Esophagus muscularis mucosa (tissue), 4 donors: ENCODE results near the gene PTPRN2. TPM values are rescaled to one million over a fixed set of nuclear protein-coding genes. Genes with fewer than 3 reads are reported as not detected.

Source experiments
- DNase-seq: peaks from one replicate; pipeline ENCODE4 v3.0.0-alpha.2; 2017; ENCODE audit errors: extremely low spot score
- H3K27ac ChIP-seq, 4 donors: fragments of 200-600 bp; sonication (generic); replicated peaks in 1 of 4; 1 replicate in 3 of 4; 2 replicates in 1 of 4; pipeline ENCODE4 v1.5.1; 2016 to 2019; ENCODE audit warnings: mild to moderate bottlenecking in 1 of 4
- H3K27me3 ChIP-seq, 4 donors: fragments of 200-600 bp; sonication (generic); one replicate each; pipeline versions ENCODE4 v1.5.1 to v1.6.0; 2016 to 2019
- H3K36me3 ChIP-seq, 4 donors: fragments of 200-600 bp; sonication (generic); one replicate each; pipeline ENCODE4 v1.5.1; 2016 to 2019
- H3K4me1 ChIP-seq, 4 donors: fragments of 200-600 bp; sonication (generic); one replicate each; pipeline ENCODE4 v1.5.1; 2016 to 2019
- H3K4me3 ChIP-seq, 4 donors: fragments of 200-600 bp; sonication (generic); 1 replicate in 2 of 4; 2 replicates in 2 of 4; pipeline ENCODE4 v1.5.1; 2016 to 2019; ENCODE audit warnings: mild to moderate bottlenecking in 4 of 4, moderate library complexity in 1 of 4
- H3K9me3 ChIP-seq, 4 donors: fragments of 200-600 bp; sonication (generic); 1 replicate in 3 of 4; 2 replicates in 1 of 4; pipeline ENCODE4 v1.5.1; 2016 to 2019
- CTCF ChIP-seq, 3 experiments: fragments of 200-600 bp in 2 of 3; fragments of 450-650 bp in 1 of 3; sonication (generic) in 2 of 3; IDR thresholded peaks; one replicate each; pipeline ENCODE4 v1.5.1; 2017 to 2019; ENCODE audit warnings: antibody characterized with exemption in 3 of 3, mild to moderate bottlenecking in 2 of 3, moderate library complexity in 1 of 3
- EP300 ChIP-seq: sonication (generic); formaldehyde crosslinking; IDR thresholded peaks from one replicate; pipeline ENCODE4 v1.6.1; 2017; ENCODE audit warnings: antibody characterized with exemption
- POLR2A ChIP-seq: fragments of 450-650 bp; IDR thresholded peaks from one replicate; pipeline ENCODE4 v1.6.1; 2017; ENCODE audit warnings: antibody characterized with exemption, moderate library complexity, mild to moderate bottlenecking, low read depth
- POLR2AphosphoS5 ChIP-seq, 2 donors: sonication (generic); formaldehyde crosslinking; IDR thresholded peaks; one replicate each; pipeline ENCODE4 v1.6.1; 2017; ENCODE audit warnings: antibody characterized with exemption in 2 of 2
- WGBS: methylation state at CpG from one replicate; pipeline ENCODE4 v1.1.5; 2018; 5-methylcytosine and 5-hydroxymethylcytosine counted together
- intact Hi-C: fragments of 100-400 bp; cut with DNase I; formaldehyde crosslinking; loops from one replicate; pipeline ENCODE4 v1.15.1; 2023
- total RNA-seq, 4 donors: library from RNA; depleted of rRNA; stranded (reverse); fragments of >200 nt; gene quantifications; one replicate each; pipeline versions ENCODE4 v1.1.0 to v1.2.1, GENCODE V29; 2016

PTPRN2 gene
- total RNA-seq, 4 donors from 2014 or later, result 2.1 to 3.1 (median 3.1) TPM

GRCh38 chr7:158453663-158454062 lies 134.0 kb downstream of the PTPRN2 start:
- WGBS, result 92% methylated on average over 6 of the region's 9 CpGs
- H3K27ac ChIP-seq, result no peak overlapping the region
- TF ChIP-seq POLR2AphosphoS5 (IDR thresholded peaks at IDR 0.05), result no peak
- no peak for TF ChIP-seq EP300
- no peak for TF ChIP-seq POLR2A
- TF ChIP-seq CTCF (IDR thresholded peaks at IDR 0.05), result no peak
- peaks cover 0 to 25% (median 0%) of the 10 kb centered on the region in 4 donors for H3K27me3 ChIP-seq
- no peak for DNase-seq
- H3K4me3 ChIP-seq, result no peak overlapping the region
- H3K4me1 ChIP-seq, result no peaks in the 10 kb centered on the region
- H3K36me3 ChIP-seq, result no peaks in the 10 kb centered on the region
- H3K9me3 ChIP-seq, result no peaks in the 10 kb centered on the region
- intact Hi-C loops, result no loop called here

GRCh38 chr7:158452331-158452730 lies 135.3 kb downstream of the PTPRN2 start:
- Histone ChIP-seq H3K9me3 (no peaks in the 10 kb centered on the region), H3K27ac (no peak overlapping the region), H3K27me3 (peaks cover 0 to 27% (median 0%) of the 10 kb centered on the region in 4 donors), H3K4me1 (no peaks in the 10 kb centered on the region), H3K4me3 (no peak overlapping the region), H3K36me3 (no peaks in the 10 kb centered on the region)
- no peak for DNase-seq
- no peak for TF ChIP-seq EP300
- no peak for TF ChIP-seq POLR2A
- TF ChIP-seq POLR2AphosphoS5 (IDR thresholded peaks at IDR 0.05), result no peak
- no peak for TF ChIP-seq CTCF (IDR thresholded peaks at IDR 0.05)
- WGBS, result 89% methylated on average over 11 of the region's 11 CpGs
- intact Hi-C loops, result no loop called here

GRCh38 chr7:158450476-158451124 lies 137.0 kb downstream of the PTPRN2 start:
- WGBS, result 79% methylated on average over 29 of the region's 29 CpGs
- no peak for TF ChIP-seq POLR2A
- no peak for TF ChIP-seq EP300
- TF ChIP-seq CTCF (IDR thresholded peaks at IDR 0.05), result no peak
- TF ChIP-seq POLR2AphosphoS5 (IDR thresholded peaks at IDR 0.05), result no peak

GRCh38 chr7:158449942-158450341 lies 137.7 kb downstream of the PTPRN2 start:
- TF ChIP-seq POLR2A (no peak), CTCF (IDR thresholded peaks at IDR 0.05) (no peak), POLR2AphosphoS5 (IDR thresholded peaks at IDR 0.05) (no peak), EP300 (no peak)
- 91% methylated on average over 12 of the region's 12 CpGs for WGBS

More at GRCh38 chr7:158450476-158451124, 137.0 kb downstream of the PTPRN2 start:
- Histone ChIP-seq H3K36me3 (no peaks in the 10 kb centered on the region), H3K9me3 (no peaks in the 10 kb centered on the region), H3K27ac (no peak overlapping the region), H3K4me3 (no peak overlapping the region), H3K27me3 (peaks cover 0 to 27% (median 0%) of the 10 kb centered on the region in 4 donors), H3K4me1 (no peaks in the 10 kb centered on the region)
- intact Hi-C loops, result no loop called here
- DNase-seq, result no peak

More at GRCh38 chr7:158449942-158450341, 137.7 kb downstream of the PTPRN2 start:
- H3K4me3 ChIP-seq, result no peak overlapping the region
- no peaks in the 10 kb centered on the region for H3K36me3 ChIP-seq
- H3K4me1 ChIP-seq, result no peaks in the 10 kb centered on the region
- intact Hi-C loops, result no loop called here
- DNase-seq, result no peak
- H3K27ac ChIP-seq, result no peak overlapping the region
- no peaks in the 10 kb centered on the region for H3K9me3 ChIP-seq
- peaks cover 0 to 27% (median 0%) of the 10 kb centered on the region in 4 donors for H3K27me3 ChIP-seq
